Activated T-cell treated with anti-CD3 and anti-CD28 coated beads, Interleukin-2, amount 50 U/mL, for 1 hour (primary cell): ENCODE results near the gene VAC14.
"Not testable (repeated sequence)": the region's sequence is repeated elsewhere in the genome, so short reads cannot be mapped to it uniquely, and the experiment has no call there.

Experiments
- DNase-seq: peaks from one replicate; pipeline ENCODE4 v3.0.0-alpha.2; 2020

The VAC14 gene

DNA sequence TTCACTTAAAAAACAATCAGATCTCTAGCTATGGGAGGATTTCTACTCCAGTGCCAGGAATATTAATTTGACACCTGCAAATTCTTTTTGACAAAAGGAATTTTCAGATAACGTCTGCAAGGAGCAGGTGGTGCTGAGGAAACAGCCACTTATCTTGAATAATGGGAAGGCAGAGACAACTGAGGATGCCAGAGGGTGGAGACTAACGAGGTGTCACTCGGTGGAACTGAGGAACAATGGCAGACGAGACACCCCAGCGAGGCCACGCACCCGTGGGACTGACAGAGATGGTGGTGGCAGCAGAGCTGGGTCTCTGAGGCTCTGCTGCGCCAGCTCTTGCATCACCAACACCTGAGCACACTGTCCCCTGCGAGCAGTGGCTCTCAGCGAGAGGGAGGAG, 42.2 kb downstream of the VAC14 start:
- no peak for DNase-seq

DNA sequence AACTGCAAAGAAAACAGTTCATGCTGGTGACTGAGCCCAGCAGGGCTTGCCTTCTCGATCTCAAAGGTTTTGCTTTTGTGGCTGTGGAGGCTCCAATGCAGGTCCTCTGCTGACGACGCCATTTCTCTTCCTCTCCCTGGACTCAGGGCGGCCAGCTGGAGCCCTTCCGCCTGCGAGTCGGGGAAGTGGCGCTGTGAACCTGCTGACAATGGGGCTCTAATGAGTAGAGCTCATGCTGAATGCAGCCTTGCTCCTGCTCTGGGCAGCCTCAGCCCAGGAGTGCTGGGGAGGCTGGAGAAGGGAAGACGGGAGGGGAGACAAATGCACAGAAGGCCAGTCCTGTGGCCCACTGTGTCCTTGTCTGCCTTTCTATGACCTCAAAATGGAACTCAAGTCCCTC, 43.8 kb downstream of the VAC14 start:
- DNase-seq, result no peak

DNA sequence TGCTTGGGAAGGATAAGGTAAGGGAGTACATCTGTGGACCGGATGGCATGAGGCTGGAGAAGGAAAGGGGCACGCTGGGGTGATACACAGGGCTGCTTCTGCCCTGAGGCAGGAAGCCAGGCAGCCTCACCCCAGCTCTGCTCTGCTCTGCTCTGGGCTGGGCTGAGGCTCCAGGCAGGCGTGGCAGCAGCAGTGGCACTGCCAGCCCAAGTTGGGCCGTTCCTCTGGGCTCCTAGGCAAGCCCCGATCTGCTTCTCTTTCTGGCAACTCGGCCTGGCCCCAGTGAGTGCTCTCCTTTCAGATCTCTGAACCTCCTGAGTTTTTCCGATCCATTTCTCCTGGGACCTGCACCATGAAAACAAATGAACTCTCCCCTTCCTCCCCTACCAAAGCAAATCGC, 44.9 kb downstream of the VAC14 start:
- no peak for DNase-seq

DNA sequence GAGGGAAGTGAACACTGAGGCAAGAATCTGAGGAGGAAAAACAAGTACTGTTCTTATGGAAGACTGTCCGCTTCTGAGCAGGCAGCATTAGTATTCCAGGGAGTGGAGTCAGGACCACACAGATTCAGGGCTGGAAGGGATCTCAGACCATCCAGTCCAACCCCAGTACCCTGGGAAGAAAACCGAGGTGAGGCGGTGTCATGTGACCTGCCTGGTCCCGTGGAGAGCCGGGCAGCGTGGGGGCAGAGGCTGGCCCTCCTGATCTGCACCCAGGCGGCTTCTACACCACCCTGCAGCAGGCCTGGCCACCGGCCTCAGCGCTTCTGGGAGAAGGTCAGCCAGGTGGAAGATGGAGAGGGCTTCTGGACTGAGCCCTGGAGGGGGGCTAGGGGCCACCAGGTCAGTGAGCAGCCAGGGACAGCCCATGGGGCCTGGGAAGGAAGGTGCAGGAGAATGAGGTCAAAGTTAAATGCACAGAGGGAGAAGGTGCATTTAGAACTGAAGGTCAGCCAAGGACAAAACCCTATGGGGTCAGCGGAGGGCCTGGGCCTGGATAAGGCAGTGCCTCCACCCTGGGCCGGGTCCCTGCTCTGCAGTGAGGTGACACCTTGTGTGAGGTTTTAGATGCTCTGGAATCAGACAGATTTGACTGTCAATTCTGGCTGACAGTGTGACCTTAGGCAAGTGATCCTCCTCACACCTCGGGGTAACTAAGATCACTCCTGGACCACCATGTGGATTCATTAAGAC, 45.9 kb downstream of the VAC14 start:
- DNase-seq, result no peak

DNA sequence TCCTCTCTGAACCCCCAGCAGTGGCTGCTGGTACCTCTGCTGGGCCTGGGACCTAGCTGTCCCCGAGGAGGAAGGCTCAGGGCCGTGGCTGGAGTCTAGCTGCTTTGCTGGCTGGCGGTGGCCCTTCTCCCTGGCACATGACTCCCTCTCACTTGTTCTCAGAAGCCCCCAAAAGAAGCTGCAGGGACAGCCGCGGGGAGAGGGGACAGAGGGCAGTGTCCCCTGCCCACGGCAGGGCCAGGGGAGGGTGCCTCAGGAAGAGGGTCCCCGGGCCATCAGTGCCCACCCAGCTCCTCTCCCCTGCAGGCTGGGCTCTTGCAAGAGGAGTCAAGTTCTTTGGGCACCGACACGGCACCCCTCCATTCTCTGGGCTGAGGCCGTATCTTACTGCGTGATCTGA, 46.6 kb downstream of the VAC14 start:
- DNase-seq, result no peak

DNA sequence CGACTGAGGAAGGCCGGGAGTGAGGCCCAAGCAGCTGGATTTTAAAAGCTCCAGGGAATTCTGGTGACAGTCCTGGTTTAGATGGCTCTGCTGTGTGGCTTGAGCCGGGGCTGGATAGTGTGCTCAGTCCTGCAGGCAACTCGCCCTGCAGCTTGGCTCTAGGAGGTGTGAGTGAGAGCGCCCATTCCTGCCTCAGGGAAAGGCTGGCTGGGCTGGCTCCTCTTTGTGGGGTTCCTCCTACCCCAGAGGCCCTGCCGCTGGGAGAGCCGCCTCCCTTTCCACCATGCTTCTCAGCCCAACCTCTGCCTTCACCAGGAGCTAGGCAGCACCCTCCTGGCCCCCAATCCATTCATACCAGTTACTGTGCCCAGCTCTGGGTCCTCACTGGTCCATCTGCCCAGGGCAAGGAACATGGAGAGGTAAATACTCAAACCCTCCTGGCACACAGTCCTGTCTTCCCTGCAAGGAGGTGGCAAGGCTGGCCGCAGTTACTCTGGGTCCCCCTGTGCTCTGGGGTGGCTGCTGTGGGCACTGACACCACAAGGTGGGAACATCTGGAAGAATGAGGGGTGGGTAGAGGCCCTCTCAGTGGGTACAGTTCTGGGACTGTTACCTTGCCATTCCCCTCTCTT, 47.1 kb downstream of the VAC14 start:
- no peak for DNase-seq

DNA sequence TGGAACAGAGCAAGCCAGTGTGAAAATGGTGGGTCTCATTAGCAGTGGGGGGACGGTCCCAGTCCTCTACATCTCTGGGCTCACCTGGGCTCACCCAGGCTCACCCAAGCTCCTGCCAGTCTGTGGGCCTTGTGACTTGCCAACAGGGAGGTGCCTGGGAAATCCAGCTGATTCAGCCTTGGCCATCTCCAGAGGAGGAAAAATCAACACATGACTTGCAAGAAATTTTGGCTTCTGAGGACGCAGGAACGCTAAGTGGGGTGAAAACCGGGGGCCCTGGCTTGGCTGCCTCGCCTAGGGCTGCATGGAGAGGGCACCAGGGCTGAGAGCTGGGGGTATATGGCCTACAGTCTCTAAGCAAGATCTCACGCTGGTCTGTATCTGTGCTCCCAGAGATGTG, 47.7 kb downstream of the VAC14 start:
- no peak for DNase-seq

DNA sequence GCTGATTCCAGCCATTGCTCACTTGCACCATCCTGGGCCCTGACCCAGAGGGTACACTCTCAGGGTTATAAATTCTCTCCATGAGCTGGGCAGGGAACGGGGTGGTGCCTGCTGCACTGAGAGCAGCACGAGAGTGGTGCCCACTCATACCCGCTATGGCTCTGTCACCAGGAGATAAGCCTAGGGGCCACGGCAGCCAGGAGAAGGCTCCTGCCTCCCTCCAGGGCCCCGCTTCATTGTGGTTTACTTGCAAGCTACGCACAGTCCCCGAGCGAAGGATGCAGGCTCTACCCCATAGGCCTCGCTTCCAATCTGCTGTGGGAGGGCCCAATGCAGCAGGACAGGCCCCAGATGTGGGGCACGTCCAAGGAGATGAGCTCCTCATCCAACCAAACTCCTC, 48.5 kb downstream of the VAC14 start:
- no peak for DNase-seq

DNA sequence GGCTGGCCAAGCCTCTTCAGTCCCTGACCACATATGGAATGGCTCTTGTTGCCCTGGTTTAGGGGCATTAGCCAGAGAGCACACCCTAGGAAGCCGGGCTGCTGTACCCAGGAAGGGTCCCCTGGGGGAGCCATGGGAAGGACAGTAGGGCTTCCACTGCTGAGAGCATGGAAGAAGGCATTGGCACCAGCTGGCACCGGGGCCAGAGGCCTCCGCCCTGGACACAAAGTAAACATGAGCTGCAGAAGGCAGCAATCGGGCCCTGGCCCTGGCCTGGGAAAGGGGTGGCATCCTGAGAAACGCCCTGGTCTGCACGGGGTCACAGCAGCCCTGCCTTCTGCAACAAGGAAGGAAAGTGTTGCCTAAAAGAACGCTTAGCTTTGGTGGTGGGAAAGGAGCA, 49.4 kb downstream of the VAC14 start:
- no peak for DNase-seq

DNA sequence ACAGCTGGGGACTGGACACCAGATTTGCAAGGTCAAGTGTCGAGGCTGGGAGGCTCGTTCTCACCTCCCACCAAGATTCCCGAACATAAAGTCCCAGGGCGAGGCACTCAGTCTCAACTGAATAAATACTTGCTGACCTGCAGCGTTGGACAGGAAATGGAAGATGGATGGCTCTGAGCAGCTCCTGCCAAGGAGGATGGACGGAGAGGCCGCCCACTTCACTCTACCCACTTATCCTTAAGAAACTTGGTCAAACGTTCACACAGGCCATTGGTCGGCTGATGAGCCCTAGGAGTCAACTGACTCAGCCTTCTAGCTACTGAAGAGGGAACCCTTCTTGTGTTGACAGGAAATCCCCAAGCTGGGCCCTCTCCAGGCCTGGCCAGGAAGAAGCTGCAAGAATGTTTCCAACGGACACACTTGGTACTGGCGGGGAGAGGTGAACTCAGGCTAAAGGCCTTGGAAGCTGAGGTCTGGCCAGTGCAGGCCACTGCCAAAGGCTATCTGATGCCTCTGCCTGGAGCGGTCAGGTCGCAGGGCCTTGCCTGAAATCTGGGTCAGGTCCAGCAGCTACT, 50.0 kb downstream of the VAC14 start:
- no peak for DNase-seq

DNA sequence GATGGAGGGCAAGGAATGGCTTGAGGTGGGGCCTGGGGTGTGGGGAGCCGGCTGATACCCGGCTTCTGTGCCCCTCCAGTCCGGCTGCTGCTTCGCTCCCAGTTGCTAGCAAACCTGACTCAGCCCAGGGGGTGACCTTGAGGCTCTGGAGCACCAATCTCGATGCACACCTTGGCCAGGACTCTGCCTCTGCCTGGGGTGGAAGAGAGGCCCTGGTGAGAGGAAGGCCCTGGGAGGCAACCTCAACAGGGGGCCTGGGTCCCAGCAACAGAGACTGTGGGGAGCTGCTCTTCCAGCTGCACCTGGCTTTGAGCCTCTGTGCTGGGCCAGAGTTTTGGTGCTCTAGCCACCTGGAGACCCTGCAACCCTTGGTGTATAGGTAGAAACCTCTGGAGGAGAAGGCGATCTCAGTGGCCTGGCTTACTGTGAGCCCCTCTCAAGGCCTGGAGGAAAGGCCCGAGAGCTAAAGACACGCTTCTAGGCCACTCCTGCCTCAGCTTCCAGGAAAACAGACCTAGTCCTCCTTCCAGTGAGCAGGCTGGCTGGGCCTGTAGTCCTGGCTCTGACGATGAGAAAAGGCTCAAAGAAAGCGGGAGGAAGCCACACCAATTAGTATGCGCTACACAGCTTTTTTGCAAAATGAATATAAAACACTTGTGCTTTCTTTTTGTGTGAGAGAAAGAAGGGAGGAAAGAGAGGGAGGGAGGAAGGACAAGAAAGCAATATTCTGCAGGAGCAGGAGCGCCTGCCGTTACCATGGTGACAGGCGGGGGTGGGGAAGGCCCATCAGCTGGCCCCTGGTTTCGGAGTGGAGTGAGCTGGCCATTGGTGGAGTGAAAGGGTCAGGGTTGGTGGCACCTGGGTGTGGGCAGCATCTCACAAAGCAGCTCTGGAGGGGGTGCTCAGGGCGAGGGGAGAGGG, 51.0 kb downstream of the VAC14 start:
- DNase-seq, result no peak

DNA sequence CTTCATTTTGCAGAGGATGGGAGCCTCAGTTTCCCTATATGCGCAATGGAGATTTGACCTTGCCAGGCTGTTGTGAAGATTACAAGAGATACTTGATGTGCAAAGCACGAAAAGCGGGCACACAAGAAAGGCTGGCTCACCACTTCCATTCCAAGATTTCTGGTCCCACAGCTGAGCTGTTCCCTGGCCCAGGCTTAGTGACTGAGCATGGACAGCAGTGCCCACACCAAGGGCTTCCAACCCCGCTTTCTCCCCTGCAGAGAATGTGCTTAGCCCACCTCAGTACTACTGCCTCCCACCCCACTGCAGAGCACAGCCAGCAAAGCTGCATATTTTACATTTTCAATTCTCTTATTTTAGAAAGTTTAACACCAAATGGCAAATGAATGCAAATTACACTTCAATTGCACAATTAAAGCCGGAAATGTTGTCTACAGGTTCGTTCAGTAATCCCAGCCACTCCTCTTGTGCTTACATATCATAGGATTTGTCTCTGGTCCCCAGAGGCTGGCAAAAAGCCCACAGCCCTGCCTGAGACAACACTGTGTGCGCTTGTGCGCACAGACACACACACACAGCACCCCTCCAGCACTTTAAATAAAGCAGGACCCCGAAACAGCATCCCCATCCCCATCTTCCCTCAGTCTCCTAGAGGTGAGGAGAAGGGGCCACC, 51.8 kb downstream of the VAC14 start:
- DNase-seq, result no peak

DNA sequence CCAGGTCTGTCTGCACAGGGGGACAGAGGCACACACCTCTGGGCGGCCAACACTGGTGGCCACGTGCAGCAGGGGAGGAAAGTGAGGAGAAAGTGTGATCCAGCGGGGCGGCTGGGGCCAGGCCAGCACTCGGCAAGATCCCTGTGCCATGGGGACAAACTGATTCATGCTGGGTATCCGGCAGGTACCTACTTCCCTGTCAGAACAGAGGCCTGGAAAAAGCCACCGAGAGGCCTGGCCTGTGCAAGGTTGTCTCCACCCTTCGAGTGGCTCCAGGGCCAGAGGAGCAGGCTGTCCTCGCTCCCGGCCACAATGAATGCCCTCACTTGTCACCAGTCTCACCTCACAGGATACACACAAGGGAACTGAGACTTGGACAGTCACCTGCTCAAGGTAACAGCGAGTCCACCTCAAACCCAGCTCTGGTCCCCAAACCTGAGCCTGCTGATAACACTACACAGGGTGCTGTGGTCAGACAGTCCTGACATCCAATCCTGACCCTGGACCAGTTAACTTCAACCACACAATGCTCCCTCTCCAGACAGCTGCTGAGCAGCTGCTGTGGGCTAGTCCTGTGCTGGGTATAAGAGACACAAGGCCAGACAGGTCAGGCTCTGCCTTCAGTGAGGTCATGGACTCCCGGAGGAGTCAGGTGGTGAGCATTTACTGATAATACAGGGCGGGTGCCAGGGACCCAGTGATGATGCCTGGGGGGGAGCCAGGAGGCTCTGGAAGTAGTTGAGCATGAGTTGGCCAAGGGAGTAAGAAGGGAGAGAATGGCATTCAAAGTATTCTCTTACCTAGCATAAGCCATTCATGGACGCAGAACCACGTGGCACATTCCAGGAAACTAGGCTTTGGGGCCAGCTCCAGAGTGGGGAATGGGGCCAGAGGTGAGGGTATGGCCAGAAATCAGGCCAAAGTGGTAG, 53.0 kb downstream of the VAC14 start:
- DNase-seq, result no peak

DNA sequence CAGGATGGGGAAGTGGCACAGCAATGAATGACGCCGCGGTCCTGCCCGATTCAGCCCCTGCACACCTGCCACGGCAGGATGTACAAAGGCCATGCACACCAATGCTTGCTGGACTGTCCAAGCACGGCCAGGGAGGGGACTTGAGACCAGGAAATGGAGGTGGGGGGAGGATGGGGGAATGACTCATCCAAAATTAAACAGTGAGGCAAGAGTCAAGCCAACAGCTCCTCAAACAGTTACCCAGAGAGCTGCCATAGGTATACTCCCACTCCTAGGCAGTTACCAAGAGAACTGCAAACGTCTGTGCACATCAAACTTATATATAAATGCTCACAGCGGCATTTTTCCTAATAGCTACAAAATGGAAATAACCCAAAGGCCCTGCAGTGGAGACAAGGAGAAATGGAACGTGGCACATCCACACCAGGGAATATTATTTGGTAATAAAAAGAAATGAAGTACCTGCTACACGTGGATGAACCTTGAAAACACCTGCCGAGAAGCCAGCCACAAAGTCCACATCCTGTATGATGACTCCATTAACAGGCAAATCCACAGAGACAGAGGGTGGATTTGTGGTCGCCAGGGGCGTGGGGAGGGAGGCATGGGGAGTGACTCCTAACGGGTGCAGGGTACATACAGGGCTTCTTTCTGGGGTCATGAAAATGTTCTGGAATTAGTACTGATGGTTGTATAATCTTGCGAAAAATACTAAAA, 54.1 kb downstream of the VAC14 start:
- DNase-seq, result no peak

DNA sequence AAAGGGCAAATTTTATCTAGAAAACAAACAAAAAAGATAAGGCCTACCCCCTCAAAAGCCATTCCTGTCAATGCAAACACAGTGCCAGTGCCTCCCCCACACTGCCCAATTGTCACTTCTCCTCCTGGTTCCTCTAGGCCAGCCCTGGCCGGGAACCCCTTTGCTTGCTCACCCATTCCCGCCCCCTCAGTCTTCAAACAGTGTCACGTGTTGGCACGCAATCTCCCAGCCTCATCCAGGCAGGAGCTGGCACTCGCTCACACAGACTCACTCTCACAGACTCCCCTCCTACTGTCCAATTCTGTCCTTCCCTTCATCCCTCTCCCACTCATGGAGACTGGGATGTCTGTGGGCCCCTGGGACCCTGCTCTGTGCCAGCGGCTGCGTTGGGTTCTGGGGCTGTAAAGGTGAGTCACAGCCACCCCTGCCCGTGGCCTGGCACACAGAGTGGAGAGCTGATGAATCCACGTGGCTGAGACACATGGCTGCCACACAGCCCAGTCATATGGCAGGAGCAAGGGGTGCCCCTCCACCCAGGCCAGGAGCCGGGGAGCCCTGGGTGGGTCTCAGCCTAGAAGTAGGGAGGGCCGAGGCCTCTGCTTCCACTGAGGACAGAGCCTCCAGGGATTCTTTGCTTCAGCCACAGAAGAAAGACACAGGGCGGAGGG, 54.8 kb downstream of the VAC14 start:
- no peak for DNase-seq

DNA sequence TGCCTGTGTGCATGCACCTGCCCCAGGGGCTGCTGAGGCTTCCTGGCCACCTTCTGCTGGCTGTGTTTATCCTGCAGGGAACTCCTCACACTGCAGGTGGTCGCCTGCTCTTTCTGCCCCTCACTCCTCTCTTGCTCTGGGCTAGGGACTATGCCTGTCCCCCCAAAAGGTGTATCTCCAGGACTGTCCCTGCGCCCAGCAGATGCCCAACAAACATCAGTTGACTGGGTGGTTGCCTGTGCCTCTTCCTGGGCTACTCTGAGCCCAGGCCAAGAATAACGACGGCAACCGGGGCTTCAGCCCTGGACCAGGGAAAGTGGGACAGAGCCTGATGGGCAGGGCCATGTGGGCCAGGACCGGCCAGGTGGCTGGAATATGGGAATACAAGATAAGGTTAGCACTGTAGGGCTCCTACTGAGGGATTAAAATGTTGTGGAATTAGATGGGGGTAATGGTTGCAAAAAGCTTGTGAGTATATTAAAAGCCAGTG, 55.4 kb downstream of the VAC14 start:
- DNase-seq, result no peak

DNA sequence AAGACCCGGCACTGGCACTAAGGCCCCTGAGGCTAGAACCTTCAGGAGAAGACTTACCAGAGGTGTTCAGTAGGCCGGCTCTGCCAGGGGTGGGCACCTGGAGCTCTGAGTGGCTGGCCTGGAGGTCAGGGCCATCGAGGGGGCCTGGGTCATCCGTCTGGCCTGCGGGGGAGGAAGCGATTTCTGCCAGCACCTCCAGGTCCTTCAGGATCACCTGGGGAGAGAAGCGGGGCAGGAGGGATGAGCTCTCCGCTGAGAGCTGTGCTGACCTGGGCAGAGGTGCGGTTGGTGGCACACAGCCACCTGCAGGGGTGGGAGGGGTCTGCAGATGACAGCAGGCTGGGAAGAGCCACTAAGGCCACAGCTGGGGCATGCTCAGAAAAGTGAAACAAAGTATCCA, 56.6 kb downstream of the VAC14 start:
- no peak for DNase-seq

DNA sequence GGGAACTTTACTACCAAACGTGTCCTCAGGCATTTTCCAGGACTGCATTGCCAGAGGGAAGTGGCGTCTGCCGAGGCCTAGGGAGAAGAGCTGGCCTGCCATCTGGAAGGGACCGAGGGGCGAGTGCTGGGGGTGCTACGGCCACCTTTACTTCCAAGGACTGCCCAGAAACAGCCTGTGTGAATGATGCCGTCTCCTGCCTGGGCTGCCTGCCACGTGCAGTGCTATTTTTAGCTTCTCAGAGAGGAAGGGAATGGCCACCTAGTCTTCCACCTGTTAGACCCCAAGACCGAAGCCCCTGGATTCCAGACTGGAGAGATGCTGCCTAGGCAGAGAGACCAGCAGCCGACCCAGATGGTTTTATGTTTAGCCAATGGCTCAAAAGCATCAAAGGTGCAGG, 57.2 kb downstream of the VAC14 start:
- no peak for DNase-seq

DNA sequence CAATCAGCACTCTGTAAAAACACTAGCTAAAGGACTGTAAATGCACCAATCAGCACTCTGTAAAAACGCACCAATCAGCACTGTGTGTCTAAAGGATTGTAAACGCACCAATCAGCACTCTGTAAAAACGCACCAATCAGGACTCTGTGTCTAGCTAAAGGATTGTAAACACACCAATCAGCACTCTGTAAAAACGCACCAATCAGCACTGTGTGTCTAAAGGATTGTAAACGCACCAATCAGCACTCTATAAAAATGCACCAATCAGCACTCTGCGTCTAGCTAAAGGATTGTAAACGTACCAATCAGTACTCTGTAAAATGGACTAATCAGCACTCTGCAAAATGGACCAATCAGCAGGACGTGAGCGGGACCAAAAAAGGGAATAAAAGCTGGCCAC, 58.0 kb downstream of the VAC14 start:
- DNase-seq, result not testable (repeated sequence)

DNA sequence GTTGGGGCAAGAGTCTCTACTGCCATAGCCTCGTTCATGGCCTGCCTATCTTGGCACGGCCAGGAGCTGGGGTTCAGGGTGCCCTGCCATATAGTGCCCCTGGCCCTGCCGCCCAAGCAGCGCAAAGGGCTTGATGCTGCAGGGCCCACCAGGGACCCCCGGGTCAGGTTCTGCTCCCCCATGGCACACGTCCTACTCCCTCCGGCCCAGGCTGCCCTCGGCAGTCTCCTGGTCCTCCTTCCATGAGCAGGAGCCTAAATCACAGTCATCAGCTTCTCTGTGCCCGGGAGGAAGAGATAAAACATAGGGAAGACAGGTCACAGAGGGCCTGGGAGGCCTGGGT, 59.2 kb downstream of the VAC14 start:
- DNase-seq, result no peak
